GM12864 (cell line): Measurements from ENCODE around the gene OPN1SW.

Experiments used
- DNase-seq: peaks from one replicate; pipeline ENCODE4 v3.0.0-alpha.2; 2011; ENCODE audit warnings: low read depth
- H3K4me3 ChIP-seq: 2 replicates; pipeline ENCODE4 v1.5.1; 2011; ENCODE audit warnings: mild to moderate bottlenecking, low read depth, low read length, control low read depth
- CTCF ChIP-seq: IDR thresholded peaks from 2 replicates; pipeline ENCODE4 v1.5.1; 2011; ENCODE audit warnings: low read depth, mild to moderate bottlenecking, moderate library complexity, low read length, control low read depth, inconsistent platforms; ENCODE audit errors: missing control alignments

The OPN1SW gene, protein sequence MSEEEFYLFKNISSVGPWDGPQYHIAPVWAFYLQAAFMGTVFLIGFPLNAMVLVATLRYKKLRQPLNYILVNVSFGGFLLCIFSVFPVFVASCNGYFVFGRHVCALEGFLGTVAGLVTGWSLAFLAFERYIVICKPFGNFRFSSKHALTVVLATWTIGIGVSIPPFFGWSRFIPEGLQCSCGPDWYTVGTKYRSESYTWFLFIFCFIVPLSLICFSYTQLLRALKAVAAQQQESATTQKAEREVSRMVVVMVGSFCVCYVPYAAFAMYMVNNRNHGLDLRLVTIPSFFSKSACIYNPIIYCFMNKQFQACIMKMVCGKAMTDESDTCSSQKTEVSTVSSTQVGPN

DNA sequence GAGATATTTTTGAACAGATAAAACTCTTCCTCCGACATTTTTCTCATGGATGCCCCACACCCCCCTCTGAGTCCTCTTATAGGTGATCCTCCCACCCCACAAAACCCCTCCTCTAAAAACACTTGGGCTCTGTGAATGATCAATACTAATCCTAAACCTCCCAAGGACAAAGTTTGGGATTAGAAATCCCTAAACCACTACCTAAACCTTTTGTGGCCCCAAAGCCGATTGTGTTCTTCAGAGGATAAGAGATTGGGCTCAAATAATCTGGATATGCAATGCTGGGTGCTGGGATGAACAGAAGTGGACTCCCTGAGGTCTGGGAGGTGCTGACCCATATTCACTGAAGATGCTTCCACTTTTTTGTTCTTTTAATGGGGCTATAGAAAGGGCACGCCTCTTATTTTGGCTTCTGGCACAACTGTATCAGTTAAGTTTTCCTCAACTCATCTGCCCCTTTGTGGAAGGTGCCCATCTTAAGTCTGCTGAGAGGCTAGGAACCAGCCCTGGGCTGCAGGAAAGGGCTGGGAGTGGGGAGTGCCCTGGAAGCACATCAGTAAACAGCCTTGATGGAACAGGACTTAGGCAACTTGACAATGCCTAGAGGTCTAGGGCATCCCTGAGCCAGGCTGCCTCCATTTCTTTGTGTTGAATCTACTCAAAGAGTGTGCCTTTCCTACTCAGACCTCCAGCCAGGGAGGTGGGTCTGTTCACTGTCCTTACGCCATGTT, at the start of gene OPN1SW:
Gene OPN1SW (minus strand): TSS at position 51 of the 731 bp plus-strand sequence. CDS start 13 bp downstream, at position 38.
- DNase-seq: no peak
- no peak within 1 kb of the TSS for H3K4me3 ChIP-seq
- TF ChIP-seq CTCF: no peak

GRCh38 chr7:128821724-128822123, 46.1 kb upstream of the OPN1SW start:
- no peak for DNase-seq
- TF ChIP-seq CTCF: no peak
- no peak overlapping the region for H3K4me3 ChIP-seq

- DNase-seq: no peak
- H3K4me3 ChIP-seq: no peak overlapping the region
- TF ChIP-seq CTCF: no peak
These were observed 43.1 kb upstream of the OPN1SW start for GRCh38 chr7:128818694-128819093.

DNA sequence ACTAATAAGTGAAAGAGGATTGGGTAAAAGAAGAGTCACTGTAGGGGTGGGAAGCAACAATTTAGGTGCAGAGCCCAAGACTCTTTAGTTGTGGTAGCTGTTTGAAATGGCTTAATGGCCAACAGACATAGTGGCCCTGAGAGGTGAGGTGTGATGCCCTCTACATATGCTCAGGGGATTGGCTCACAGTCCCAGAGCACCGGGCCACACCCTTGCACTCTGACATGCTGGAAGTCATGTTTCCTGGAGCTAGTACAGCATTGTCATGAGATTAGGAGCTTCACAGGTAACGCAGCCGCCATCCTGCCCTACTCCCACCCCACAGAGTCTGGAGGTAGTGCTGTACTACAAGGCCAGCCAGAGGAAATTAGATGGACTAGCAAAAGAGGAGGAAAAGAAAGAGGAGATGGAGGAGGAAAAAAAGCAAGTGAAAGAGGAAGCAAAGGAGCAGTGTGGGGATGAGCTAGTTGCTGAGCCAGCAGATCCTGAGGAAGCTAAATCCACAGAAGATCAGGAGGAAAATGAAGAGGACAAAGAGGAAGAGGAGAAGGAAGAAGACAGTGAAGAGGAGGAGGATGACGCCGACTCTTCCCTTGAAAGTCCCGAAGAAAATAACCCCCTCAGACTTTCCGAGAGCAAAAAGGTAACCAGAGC, 39.8 kb upstream of the OPN1SW start:
- no peak for TF ChIP-seq CTCF
- DNase-seq: no peak
- H3K4me3 ChIP-seq: no peak overlapping the region

DNA sequence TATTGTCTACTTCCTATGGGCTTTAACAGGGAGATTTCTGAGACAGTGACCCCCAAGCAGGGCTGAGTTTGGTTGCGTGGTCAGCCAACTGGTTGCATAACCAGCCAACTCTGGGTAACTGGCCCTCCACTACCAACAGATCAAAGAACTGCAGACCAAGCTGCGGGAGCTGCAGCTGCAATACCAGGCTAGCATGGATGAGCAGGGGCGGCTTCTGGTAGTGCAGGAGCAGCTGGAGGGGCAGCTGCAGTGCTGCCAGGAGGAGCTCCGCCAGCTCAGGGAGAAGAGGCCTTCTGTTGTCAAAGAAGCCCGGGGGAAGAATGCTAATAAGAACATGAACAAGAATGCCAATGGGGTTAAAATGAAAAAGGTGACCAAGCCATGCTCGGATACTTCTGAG, 38.9 kb upstream of the OPN1SW start:
- DNase-seq: no peak
- TF ChIP-seq CTCF: no peak

DNA sequence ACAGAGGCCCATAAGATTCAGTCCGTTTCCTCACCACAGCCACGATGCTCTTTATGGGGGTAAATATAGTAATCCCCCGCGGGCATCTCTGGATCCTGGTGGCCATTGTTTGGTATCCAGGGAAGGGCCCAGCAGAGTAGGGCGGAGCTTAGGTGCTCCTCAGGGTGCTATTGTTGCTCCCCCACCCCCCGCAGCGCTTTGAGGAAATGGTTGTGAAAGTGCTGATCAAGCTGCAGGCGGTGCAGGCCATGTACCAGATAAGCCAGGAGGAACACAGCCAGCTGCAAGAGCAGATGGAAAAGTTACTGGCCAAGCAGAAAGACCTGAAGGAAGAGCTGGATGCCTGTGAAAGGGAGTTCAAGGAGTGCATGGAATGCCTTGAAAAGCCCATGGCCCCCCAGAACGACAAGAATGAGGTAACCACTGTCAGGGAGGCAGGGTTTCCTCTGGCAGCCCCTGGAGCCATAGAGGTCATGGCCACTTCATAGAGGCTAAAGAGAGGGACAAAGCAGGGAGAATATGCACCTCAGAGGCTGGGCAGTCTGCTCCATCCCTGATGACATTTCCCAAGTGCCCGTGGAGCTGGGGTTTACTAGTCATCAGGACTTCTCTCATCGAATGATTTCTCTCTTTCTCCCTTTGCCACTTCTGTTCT, 37.0 kb upstream of the OPN1SW start:
- TF ChIP-seq CTCF: no peak
- no peak for DNase-seq
- H3K4me3 ChIP-seq: no peak overlapping the region

More for the DNA sequence above, 38.9 kb upstream of the OPN1SW start:
- no peak overlapping the region for H3K4me3 ChIP-seq
